ENCODE results near the gene NOTCH4.

DNA sequence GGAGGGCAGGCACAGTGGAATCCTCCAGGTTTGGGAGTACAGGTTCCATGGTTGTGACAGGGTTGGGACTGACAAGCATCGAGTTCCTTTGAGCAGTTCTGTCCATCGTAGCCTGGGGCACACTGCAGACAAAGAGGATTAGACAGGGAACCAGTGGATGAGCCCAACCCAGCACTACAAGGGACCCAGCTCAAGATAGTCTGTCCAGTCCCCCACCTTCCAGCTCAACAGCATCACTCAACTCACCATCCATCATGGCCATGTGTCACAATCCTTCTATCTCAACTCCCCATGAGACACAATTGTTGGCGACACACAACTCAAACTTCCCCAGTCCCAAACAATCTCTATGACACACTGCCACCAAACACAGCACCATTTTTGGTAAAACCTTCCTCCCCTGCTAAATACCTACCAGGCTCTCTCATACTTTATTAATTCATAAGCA lies 19.6 kb downstream of the NOTCH4 start:
- TF ChIP-seq, protein P1, sequence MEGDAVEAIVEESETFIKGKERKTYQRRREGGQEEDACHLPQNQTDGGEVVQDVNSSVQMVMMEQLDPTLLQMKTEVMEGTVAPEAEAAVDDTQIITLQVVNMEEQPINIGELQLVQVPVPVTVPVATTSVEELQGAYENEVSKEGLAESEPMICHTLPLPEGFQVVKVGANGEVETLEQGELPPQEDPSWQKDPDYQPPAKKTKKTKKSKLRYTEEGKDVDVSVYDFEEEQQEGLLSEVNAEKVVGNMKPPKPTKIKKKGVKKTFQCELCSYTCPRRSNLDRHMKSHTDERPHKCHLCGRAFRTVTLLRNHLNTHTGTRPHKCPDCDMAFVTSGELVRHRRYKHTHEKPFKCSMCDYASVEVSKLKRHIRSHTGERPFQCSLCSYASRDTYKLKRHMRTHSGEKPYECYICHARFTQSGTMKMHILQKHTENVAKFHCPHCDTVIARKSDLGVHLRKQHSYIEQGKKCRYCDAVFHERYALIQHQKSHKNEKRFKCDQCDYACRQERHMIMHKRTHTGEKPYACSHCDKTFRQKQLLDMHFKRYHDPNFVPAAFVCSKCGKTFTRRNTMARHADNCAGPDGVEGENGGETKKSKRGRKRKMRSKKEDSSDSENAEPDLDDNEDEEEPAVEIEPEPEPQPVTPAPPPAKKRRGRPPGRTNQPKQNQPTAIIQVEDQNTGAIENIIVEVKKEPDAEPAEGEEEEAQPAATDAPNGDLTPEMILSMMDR (IDR thresholded peaks at IDR 0.05) = no peak
- TF ChIP-seq ZFX (IDR thresholded peaks at IDR 0.05; ENCODE audit: borderline replicate concordance) = no peak

Data from 22Rv1 (cell line).